H1 (cell line): ENCODE measurements around the gene ZNF92. TPM values are rescaled to one million over a fixed set of nuclear protein-coding genes. Genes with fewer than 3 reads are reported as not detected.

Experiments used
- CTBP2 ChIP-seq: IDR thresholded peaks from 2 replicates; pipeline ENCODE4 v1.7.0; 2011; ENCODE audit warnings: borderline replicate concordance, mild to moderate bottlenecking, moderate library complexity, mixed read lengths, low read length; ENCODE audit not compliant: insufficient read depth, insufficient read length
- RBBP5 ChIP-seq: IDR thresholded peaks from 2 replicates; pipeline ENCODE4 v1.7.1; 2012; ENCODE audit warnings: low read depth, mild to moderate bottlenecking, inconsistent platforms, low read length, moderate library complexity, borderline replicate concordance
- polyA plus RNA-seq, 7 experiments: library from polyadenylated mRNA; depleted of rRNA in 3 of 7; stranded (reverse) in 5 of 7; unstranded in 2 of 7; fragments of >200 nt in 5 of 7; fragments of 200-250 nt in 2 of 7; gene quantifications; 1 replicate in 5 of 7; 2 replicates in 1 of 7; 4 replicates in 1 of 7; pipeline versions ENCODE4 v1.2.1 to v1.2.3, GENCODE V29; 2011 to 2013; ENCODE audit warnings: missing spikeins in 2 of 7, mixed read lengths in 2 of 7
- total RNA-seq: library from RNA; stranded (reverse); fragmentation: NEBNext Ultra II Directional; extraction: Animal tissue kit (Norgen Biotek cat#: 25700); gene quantifications from 2 replicates; pipeline ENCODE4 v1.2.1, GENCODE V29; 2021

ZNF92 gene
- total and polyA plus RNA-seq, 2 of the 8 experiments (the other 6 are each of a cell fraction or from before 2014, with no cell fraction given), result 2.8 to 39.8 TPM

DNA sequence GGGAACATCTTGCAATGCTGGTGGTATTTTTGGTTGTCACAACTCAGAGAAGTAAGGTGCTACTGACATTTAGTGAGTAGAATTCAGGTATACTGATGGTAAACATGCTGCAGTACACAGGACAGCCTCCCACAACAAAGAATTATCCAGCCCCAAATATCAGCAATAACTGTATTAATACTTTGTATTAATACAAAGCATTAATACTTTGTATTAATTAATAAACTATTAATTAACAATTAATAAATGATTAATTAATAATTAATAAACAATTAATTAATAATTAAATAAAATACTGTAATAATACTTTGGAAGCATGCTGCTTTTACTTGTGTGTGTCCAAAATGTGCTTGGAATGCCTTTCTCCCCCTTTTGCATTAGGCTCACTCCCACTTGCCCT is 62.5 kb downstream of the ZNF92 start (continued):
- TF ChIP-seq RBBP5 (no peak), CTBP2 (no peak)
